Measurements from ENCODE around the gene KRT75. TPM values are rescaled to one million over a fixed set of nuclear protein-coding genes. Genes with fewer than 3 reads are reported as not detected.

The KRT75 gene
- total RNA-seq, 1 experiment from 2014 or later = not detected

GRCh38 chr12:52387859-52388258 lies 46.3 kb downstream of the KRT75 start:
- Histone ChIP-seq H3K27ac (ENCODE audit: low read depth, low read length, poor library complexity, severe bottlenecking) (no peak overlapping the region), H3K4me1 (ENCODE audit: insufficient read depth, low read length, poor library complexity, severe bottlenecking) (no peaks in the 10 kb centered on the region), H3K4me3 (ENCODE audit: low read depth, low read length, poor library complexity, severe bottlenecking) (no peak overlapping the region), H3K9me3 (ENCODE audit: low read depth, low read length, poor library complexity, severe bottlenecking) (no peaks in the 10 kb centered on the region), H3K36me3 (ENCODE audit: insufficient read depth, low read length, poor library complexity, severe bottlenecking) (no peaks in the 10 kb centered on the region), H3K27me3 (replicated peaks; ENCODE audit: insufficient read depth, low read depth, low read length, poor library complexity) (peaks cover 11% of the 10 kb centered on the region)
- BruUV-seq (replicated peaks) = no TSS peak
- ChIA-PET POLR2A (ENCODE audit: low non-redundant PET) (no interaction called here), CTCF (no interaction called here)
- no peak for DNase-seq (ENCODE audit: low spot score)
- TF ChIP-seq CTCF (conservative IDR thresholded peaks at IDR 0.05; ENCODE audit: low read depth, low read length) = no peak
- no peak for TF ChIP-seq EZH2 (IDR thresholded peaks at IDR 0.05; ENCODE audit: borderline replicate concordance, low read depth, low read length, poor library complexity, severe bottlenecking)
- intact Hi-C loops (cut with micrococcal nuclease; ENCODE audit: unreplicated experiment) = no loop called here

GRCh38 chr12:52385226-52385702 lies 48.9 kb downstream of the KRT75 start, which contains the start of gene KRT84:
Gene KRT84 (minus strand): TSS chr12:52385652. CDS start chr12:52385585, 67 bp downstream.
- no peaks in the 10 kb centered on the region for H3K36me3 ChIP-seq (ENCODE audit: insufficient read depth, low read length, poor library complexity, severe bottlenecking)
- no peaks in the 10 kb centered on the region for H3K9me3 ChIP-seq (ENCODE audit: low read depth, low read length, poor library complexity, severe bottlenecking)
- H3K4me3 ChIP-seq (ENCODE audit: low read depth, low read length, poor library complexity, severe bottlenecking) = no peak within 1 kb of the TSS
- ChIA-PET POLR2A (ENCODE audit: low non-redundant PET) (no interaction called here), CTCF (no interaction called here)
- intact Hi-C loops (cut with micrococcal nuclease; ENCODE audit: unreplicated experiment) = no loop called here
- TF ChIP-seq EZH2 (IDR thresholded peaks at IDR 0.05; ENCODE audit: borderline replicate concordance, low read depth, low read length, poor library complexity, severe bottlenecking) (no peak), CTCF (conservative IDR thresholded peaks at IDR 0.05; ENCODE audit: low read depth, low read length) (no peak)
- H3K27me3 ChIP-seq (replicated peaks; ENCODE audit: insufficient read depth, low read depth, low read length, poor library complexity) = peaks cover 11% of the 10 kb centered on the region
- no peaks in the 10 kb centered on the region for H3K4me1 ChIP-seq (ENCODE audit: insufficient read depth, low read length, poor library complexity, severe bottlenecking)
- no peak for DNase-seq (ENCODE audit: low spot score)
- H3K27ac ChIP-seq (ENCODE audit: low read depth, low read length, poor library complexity, severe bottlenecking) = no peak within 1 kb of the TSS
- no TSS peak for BruUV-seq (replicated peaks)

- no peaks in the 10 kb centered on the region for H3K4me1 ChIP-seq (ENCODE audit: insufficient read depth, low read length, poor library complexity, severe bottlenecking)
- TF ChIP-seq EZH2 (IDR thresholded peaks at IDR 0.05; ENCODE audit: borderline replicate concordance, low read depth, low read length, poor library complexity, severe bottlenecking) (no peak), CTCF (conservative IDR thresholded peaks at IDR 0.05; ENCODE audit: low read depth, low read length) (no peak)
- no peak overlapping the region for H3K4me3 ChIP-seq (ENCODE audit: low read depth, low read length, poor library complexity, severe bottlenecking)
- no peaks in the 10 kb centered on the region for H3K9me3 ChIP-seq (ENCODE audit: low read depth, low read length, poor library complexity, severe bottlenecking)
- intact Hi-C loops (cut with micrococcal nuclease; ENCODE audit: unreplicated experiment) = no loop called here
- POLR2A ChIA-PET (ENCODE audit: low non-redundant PET) = interaction anchor here (0.5 to 0.6 kb wide), 2 partner anchors 543 to 1168 kb away, joined by 3 to 10 read pairs; no protein-coding TSS in a partner anchor
- no TSS peak for BruUV-seq (replicated peaks)
- DNase-seq (ENCODE audit: low spot score) = no peak
- H3K27me3 ChIP-seq (replicated peaks; ENCODE audit: insufficient read depth, low read depth, low read length, poor library complexity) = peaks cover 7% of the 10 kb centered on the region
- CTCF ChIA-PET = no interaction called here
- no peak overlapping the region for H3K27ac ChIP-seq (ENCODE audit: low read depth, low read length, poor library complexity, severe bottlenecking)
- no peaks in the 10 kb centered on the region for H3K36me3 ChIP-seq (ENCODE audit: insufficient read depth, low read length, poor library complexity, severe bottlenecking)
These were observed 50.8 kb downstream of the KRT75 start for GRCh38 chr12:52383331-52383730.

Measured in A673 (cell line).